ENCODE results near the gene SLFNL1. TPM values are rescaled to one million over a fixed set of nuclear protein-coding genes. Genes with fewer than 3 reads are reported as not detected.

The SLFNL1 gene
- total and polyA plus RNA-seq, 3 experiments from 2014 or later, result 0.09 to 0.44 TPM; not detected in 1

DNA sequence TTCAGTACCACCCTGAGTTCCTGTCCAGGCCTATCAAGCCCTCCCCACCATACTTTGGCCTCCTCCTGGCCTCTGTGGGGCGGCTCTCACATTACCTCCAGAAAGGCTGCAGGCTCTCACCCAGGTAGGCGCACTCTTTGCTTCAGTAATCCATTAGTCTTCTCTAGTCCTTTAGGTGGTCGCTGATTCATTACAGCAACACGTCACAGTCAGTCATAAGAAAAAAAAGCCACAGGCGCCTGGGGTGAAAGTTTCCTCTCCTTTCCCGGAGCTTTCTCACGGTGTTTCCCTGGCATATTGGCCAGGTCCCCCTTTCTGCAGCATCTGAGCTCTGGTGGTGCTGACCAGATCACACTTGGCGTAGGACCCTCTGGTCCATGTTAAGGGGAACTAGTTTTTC lies 12.1 kb downstream of the SLFNL1 start:
- Histone ChIP-seq H3K27ac (ENCODE audit: low read depth, low read length) (no peak overlapping the region), H3K9me3 (ENCODE audit: low read length) (no peaks in the 10 kb centered on the region), H3K4me3 (ENCODE audit: low read length) (no peak overlapping the region), H3K36me3 (ENCODE audit: insufficient read depth, low read length) (peaks cover 53% of the 10 kb centered on the region), H3K27me3 (ENCODE audit: insufficient read depth, low read length, poor library complexity, severe bottlenecking) (no peaks in the 10 kb centered on the region), H3K4me1 (ENCODE audit: insufficient read depth, low read length) (no peaks in the 10 kb centered on the region)
- DNase-seq, result no peak
- ChIA-PET CTCF (no interaction called here), POLR2A (no interaction called here)
- H3K4me3 Mint-ChIP-seq, result no peak overlapping the region
- no peaks in the 10 kb centered on the region for H3K27me3 Mint-ChIP-seq
- H3K9me3 Mint-ChIP-seq, result no peaks in the 10 kb centered on the region
- H3K4me1 Mint-ChIP-seq, result peaks cover under 1 to 9% (median 1%) of the 10 kb centered on the region in 3 donors
- H3K36me3 Mint-ChIP-seq, result peaks cover 0 to 86% (median 23%) of the 10 kb centered on the region in 3 donors
- H3K27ac Mint-ChIP-seq, result no peak overlapping the region

DNA sequence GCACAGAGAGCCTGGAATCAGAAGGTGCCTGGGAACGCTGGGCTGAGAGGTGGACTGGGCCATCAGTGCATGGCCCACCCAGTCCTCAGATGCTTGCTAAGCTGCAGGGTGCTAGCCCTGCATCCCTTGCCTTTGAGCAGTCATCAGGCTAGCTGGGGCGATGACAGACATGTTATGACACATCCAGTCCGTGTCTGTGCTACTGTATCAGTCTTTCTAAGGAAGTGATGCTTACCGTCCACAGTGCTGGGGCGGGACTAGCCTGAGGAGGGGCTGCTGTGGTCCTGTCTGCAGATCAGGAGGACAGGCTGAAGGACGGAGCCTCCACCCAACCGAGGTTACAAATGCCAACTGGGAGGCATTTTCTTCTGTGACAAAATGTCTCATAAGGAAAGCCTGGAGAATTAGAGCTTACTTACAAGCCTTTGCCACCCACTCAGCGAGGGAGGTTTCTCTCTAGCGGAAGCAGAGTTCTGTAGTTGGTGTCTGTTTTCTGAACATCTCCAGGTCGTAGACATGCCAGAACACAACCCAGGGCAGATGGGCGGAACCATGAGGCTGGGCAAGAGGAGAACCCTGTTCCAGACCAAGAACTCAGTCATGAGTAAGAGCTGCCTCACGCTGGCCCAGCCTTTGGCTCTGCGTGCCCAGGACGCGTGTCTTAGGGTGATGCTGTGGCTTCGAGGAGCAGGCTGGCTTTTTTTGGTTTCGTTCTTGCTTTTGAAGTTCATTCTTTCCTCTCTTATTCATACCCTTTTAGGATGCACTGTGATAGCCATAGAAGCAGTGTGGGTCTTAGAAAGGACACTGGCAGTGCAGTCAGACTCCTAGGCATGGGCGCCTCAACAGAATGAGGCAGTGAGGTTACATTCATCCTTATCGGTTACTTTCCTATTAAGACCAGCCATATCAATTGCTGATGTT lies 14.3 kb downstream of the SLFNL1 start:
- no peak overlapping the region for H3K4me3 Mint-ChIP-seq
- Histone ChIP-seq H3K9me3 (ENCODE audit: low read length) (no peaks in the 10 kb centered on the region), H3K4me1 (ENCODE audit: insufficient read depth, low read length) (peaks cover 17% of the 10 kb centered on the region), H3K36me3 (ENCODE audit: insufficient read depth, low read length) (peaks cover 59% of the 10 kb centered on the region), H3K4me3 (ENCODE audit: low read length) (no peak overlapping the region), H3K27ac (ENCODE audit: low read depth, low read length) (no peak overlapping the region), H3K27me3 (ENCODE audit: insufficient read depth, low read length, poor library complexity, severe bottlenecking) (no peaks in the 10 kb centered on the region)
- ChIA-PET POLR2A (no interaction called here), CTCF (no interaction called here)
- H3K4me1 Mint-ChIP-seq, result peaks cover 13 to 18% (median 15%) of the 10 kb centered on the region in 3 donors
- H3K36me3 Mint-ChIP-seq, result peaks cover 0 to 86% (median 23%) of the 10 kb centered on the region in 3 donors
- no peaks in the 10 kb centered on the region for H3K27me3 Mint-ChIP-seq
- DNase-seq, result no peak
- no peaks in the 10 kb centered on the region for H3K9me3 Mint-ChIP-seq
- peak overlapping the region in 1 of 8 donors; percentile 6 for H3K27ac Mint-ChIP-seq

DNA sequence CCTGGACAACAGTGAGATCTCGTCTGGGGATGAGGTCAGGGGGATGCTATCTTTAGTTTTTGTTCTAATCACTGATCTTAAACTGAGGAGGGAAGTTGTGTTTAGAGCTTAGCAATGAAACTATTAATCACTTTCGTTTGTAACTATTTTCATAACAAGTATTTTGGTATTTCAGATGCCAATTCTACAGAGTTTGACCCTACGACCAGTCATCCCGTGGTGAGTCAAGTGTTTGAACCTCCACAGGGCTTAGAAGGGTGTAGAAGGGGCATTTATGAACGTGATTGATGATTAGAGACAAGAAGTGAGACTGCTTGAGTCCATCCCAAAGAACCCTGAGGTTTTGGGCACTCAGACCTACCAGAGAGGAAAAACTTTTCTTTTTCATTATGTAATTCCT lies 15.6 kb downstream of the SLFNL1 start:
- Histone ChIP-seq H3K36me3 (ENCODE audit: insufficient read depth, low read length) (peaks cover 57% of the 10 kb centered on the region), H3K27ac (ENCODE audit: low read depth, low read length) (no peak overlapping the region), H3K4me3 (ENCODE audit: low read length) (no peak overlapping the region), H3K27me3 (ENCODE audit: insufficient read depth, low read length, poor library complexity, severe bottlenecking) (no peaks in the 10 kb centered on the region), H3K9me3 (ENCODE audit: low read length) (no peaks in the 10 kb centered on the region), H3K4me1 (ENCODE audit: insufficient read depth, low read length) (peaks cover 17% of the 10 kb centered on the region)
- peak overlapping the region in 2 of 8 donors; percentile 17 to 29 for H3K27ac Mint-ChIP-seq
- H3K27me3 Mint-ChIP-seq, result no peaks in the 10 kb centered on the region
- POLR2A ChIA-PET, result no interaction called here
- no peaks in the 10 kb centered on the region for H3K9me3 Mint-ChIP-seq
- CTCF ChIA-PET, result interaction anchor here (4.6 kb wide), 1 partner anchor 25 kb away, joined by 41 read pairs; the partner anchor contains the start of gene CTPS1
- DNase-seq, result no peak
- H3K4me1 Mint-ChIP-seq, result peaks cover 13 to 22% (median 18%) of the 10 kb centered on the region in 3 donors
- no peak overlapping the region for H3K4me3 Mint-ChIP-seq
- H3K36me3 Mint-ChIP-seq, result peaks cover 0 to 87% (median 26%) of the 10 kb centered on the region in 3 donors

DNA sequence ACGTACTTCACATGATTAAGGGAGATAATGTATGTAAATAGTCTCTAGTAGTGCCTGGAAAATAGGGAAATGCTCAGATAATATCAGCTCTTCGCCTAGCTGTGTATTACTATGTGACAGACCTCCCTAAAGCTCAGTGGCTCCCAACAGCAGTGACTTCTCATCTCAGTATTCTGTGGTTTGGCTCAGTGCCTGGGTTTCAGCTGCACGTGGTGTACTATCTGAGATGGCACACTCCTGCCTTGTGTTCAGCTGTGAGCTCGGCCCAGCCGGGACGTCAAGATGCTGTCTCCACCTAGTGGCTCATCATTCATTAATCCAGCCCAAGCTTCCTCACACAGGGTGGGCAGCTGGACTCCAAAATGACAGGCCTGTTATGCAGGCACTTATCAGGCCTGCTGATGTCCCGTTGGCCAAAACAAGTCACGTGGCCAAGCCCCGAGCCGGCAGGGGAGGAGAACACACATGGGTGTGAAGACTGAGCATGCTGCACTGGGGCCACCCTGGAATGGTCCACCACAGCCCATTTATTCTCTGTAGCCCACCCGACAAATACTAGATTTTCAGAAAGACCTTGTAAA lies 17.8 kb downstream of the SLFNL1 start:
- ChIA-PET CTCF (interaction anchor here (0.5 to 4.6 kb wide), 14 partner anchors 9 to 1284 kb away, joined by 3 to 41 read pairs (median 4); partner anchors contain the start of genes CITED4 and CTPS1), POLR2A (interaction anchor here (1.4 to 1.6 kb wide), 2 partner anchors 24 to 142 kb away, joined by 4 to 17 read pairs; partner anchors contain the start of genes CITED4 and CTPS1)
- peaks cover 17% of the 10 kb centered on the region for H3K4me1 ChIP-seq (ENCODE audit: insufficient read depth, low read length)
- H3K4me1 Mint-ChIP-seq, result peaks cover 13 to 26% (median 18%) of the 10 kb centered on the region in 3 donors
- H3K27me3 ChIP-seq (ENCODE audit: insufficient read depth, low read length, poor library complexity, severe bottlenecking), result no peaks in the 10 kb centered on the region
- peak overlapping the region; percentile 2 to 94 (median 55) for H3K27ac Mint-ChIP-seq
- H3K27me3 Mint-ChIP-seq, result no peaks in the 10 kb centered on the region
- peak overlapping the region in 1 of 7 donors; percentile 1 for H3K4me3 Mint-ChIP-seq
- no peaks in the 10 kb centered on the region for H3K9me3 Mint-ChIP-seq
- no peaks in the 10 kb centered on the region for H3K9me3 ChIP-seq (ENCODE audit: low read length)
- no peak overlapping the region for H3K4me3 ChIP-seq (ENCODE audit: low read length)
- H3K36me3 ChIP-seq (ENCODE audit: insufficient read depth, low read length), result peaks cover 50% of the 10 kb centered on the region
- no peak overlapping the region for H3K27ac ChIP-seq (ENCODE audit: low read depth, low read length)
- peaks cover 5 to 83% (median 24%) of the 10 kb centered on the region in 3 donors for H3K36me3 Mint-ChIP-seq
- DNase-seq, result peak; percentile 69 to 93 (median 81)

DNA sequence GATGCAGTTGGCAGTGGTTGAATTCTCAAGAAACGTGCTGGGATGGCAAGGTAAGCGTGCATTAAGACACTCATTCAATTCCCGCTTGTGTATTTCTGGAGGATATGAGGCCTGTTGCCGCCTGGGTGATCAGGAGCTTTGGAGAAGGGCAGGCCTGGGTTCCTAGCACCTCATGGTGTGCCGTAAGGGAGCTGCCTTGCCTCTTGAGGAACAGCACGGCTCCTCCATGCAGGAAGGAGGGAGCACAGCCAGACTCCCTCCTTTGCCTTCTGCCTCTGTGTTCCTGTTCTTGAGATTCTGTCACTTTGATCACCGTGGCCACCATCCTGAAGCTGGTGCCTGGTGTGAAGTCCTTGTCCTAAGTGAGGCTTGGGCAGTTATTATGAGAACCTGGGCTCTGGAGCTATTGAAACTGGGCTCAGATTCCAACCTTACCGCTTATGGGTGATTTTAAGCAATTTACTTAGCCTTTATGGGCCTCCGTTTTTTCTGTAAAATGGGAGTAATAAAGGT lies 18.3 kb downstream of the SLFNL1 start:
- H3K9me3 Mint-ChIP-seq, result no peaks in the 10 kb centered on the region
- H3K27ac ChIP-seq (ENCODE audit: low read depth, low read length), result no peak overlapping the region
- DNase-seq, result no peak

DNA sequence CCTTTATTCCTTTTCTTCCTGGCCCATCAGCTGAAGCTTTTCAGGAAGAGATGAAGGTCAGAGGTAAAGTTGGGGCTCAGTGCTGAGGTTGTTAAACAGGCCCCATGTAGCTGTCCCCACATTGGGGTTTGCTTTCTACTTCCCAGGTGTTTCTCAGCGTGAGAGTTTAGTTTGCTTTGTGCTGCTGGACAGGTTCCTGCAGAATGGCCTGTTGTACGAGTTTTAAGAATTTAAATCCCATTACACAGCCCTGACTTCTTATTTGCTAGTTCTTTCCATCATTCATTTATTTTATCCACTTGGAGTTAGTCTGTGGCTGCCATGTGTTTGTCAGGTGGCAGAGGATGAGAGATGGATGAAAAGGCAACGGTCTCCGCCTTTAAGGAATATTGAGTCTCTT lies 22.9 kb downstream of the SLFNL1 start:
- Histone ChIP-seq H3K36me3 (ENCODE audit: insufficient read depth, low read length) (peaks cover 59% of the 10 kb centered on the region), H3K4me3 (ENCODE audit: low read length) (no peak overlapping the region), H3K4me1 (ENCODE audit: insufficient read depth, low read length) (peaks cover 12% of the 10 kb centered on the region), H3K27me3 (ENCODE audit: insufficient read depth, low read length, poor library complexity, severe bottlenecking) (no peaks in the 10 kb centered on the region), H3K27ac (ENCODE audit: low read depth, low read length) (no peak overlapping the region), H3K9me3 (ENCODE audit: low read length) (no peaks in the 10 kb centered on the region)
- H3K27ac Mint-ChIP-seq, result no peak overlapping the region
- no peak for DNase-seq
- H3K36me3 Mint-ChIP-seq, result peaks cover 23 to 81% (median 34%) of the 10 kb centered on the region in 3 donors
- H3K4me1 Mint-ChIP-seq, result peaks cover 11 to 23% (median 15%) of the 10 kb centered on the region in 3 donors
- ChIA-PET CTCF (interaction anchor here (0.7 kb wide), 1 partner anchor 127 kb away, joined by 3 read pairs; no protein-coding TSS in a partner anchor), POLR2A (no interaction called here)
- H3K4me3 Mint-ChIP-seq, result peak overlapping the region in 1 of 7 donors; percentile 59
- H3K27me3 Mint-ChIP-seq, result no peaks in the 10 kb centered on the region
- no peaks in the 10 kb centered on the region for H3K9me3 Mint-ChIP-seq

More for the DNA sequence above, 18.3 kb downstream of the SLFNL1 start:
- Mint-ChIP-seq H3K4me1 (peaks cover 13 to 26% (median 18%) of the 10 kb centered on the region in 3 donors), H3K27me3 (no peaks in the 10 kb centered on the region), H3K4me3 (no peak overlapping the region), H3K27ac (peak overlapping the region; percentile 2 to 94 (median 55)), H3K36me3 (peaks cover 6 to 82% (median 23%) of the 10 kb centered on the region in 3 donors)
- peaks cover 51% of the 10 kb centered on the region for H3K36me3 ChIP-seq (ENCODE audit: insufficient read depth, low read length)
- H3K4me1 ChIP-seq (ENCODE audit: insufficient read depth, low read length), result peaks cover 17% of the 10 kb centered on the region
- no peak overlapping the region for H3K4me3 ChIP-seq (ENCODE audit: low read length)
- no peaks in the 10 kb centered on the region for H3K9me3 ChIP-seq (ENCODE audit: low read length)
- H3K27me3 ChIP-seq (ENCODE audit: insufficient read depth, low read length, poor library complexity, severe bottlenecking), result no peaks in the 10 kb centered on the region
- POLR2A ChIA-PET, result interaction anchor here (1.4 to 1.6 kb wide), 2 partner anchors 23 to 141 kb away, joined by 4 to 17 read pairs; partner anchors contain the start of genes CITED4 and CTPS1
- CTCF ChIA-PET, result interaction anchor here (0.5 to 4.6 kb wide), 14 partner anchors 8 to 1283 kb away, joined by 3 to 41 read pairs (median 4); partner anchors contain the start of genes CITED4 and CTPS1

DNA sequence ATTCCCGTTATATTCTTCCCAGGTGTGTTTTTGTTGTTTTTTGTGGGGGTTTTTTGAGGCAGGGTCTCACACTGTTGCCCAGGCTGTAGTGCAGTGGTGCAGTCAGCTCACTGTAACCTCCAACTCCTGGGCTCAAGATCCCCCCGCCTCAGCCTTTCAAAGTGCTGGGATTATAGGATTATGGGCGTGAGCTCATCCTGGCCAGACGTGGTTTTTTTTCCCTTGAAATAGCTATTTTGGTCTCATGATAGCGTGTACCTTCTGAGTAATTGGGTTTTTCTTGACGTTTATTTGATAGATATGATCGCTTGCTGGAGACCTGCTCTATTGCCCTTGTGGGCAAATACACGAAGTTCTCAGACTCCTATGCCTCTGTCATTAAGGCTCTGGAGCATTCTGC lies 24.4 kb downstream of the SLFNL1 start:
- peaks cover 49% of the 10 kb centered on the region for H3K36me3 ChIP-seq (ENCODE audit: insufficient read depth, low read length)
- H3K27ac Mint-ChIP-seq, result peak overlapping the region in 1 of 8 donors; percentile 19
- no peaks in the 10 kb centered on the region for H3K27me3 Mint-ChIP-seq
- no peak for DNase-seq
- no peak overlapping the region for H3K4me3 ChIP-seq (ENCODE audit: low read length)
- no peaks in the 10 kb centered on the region for H3K27me3 ChIP-seq (ENCODE audit: insufficient read depth, low read length, poor library complexity, severe bottlenecking)
- POLR2A ChIA-PET, result no interaction called here
- H3K4me3 Mint-ChIP-seq, result no peak overlapping the region
- no peaks in the 10 kb centered on the region for H3K9me3 ChIP-seq (ENCODE audit: low read length)
- H3K4me1 Mint-ChIP-seq, result peaks cover 0 to 7% (median 2%) of the 10 kb centered on the region in 3 donors
- H3K4me1 ChIP-seq (ENCODE audit: insufficient read depth, low read length), result no peaks in the 10 kb centered on the region
- H3K36me3 Mint-ChIP-seq, result peaks cover 27 to 81% (median 33%) of the 10 kb centered on the region in 3 donors
- no peak overlapping the region for H3K27ac ChIP-seq (ENCODE audit: low read depth, low read length)
- H3K9me3 Mint-ChIP-seq, result no peaks in the 10 kb centered on the region
- CTCF ChIA-PET, result interaction anchor here (1.3 kb wide), 1 partner anchor 45 kb away, joined by 4 read pairs; no protein-coding TSS in a partner anchor
